Activated CD4-positive, alpha-beta T cell treated with anti-CD3 and anti-CD28 coated beads, Interleukin-2, amount 10 ng/mL, durations not matched to agents 24 days and 14 days (primary cell): ENCODE data around the gene IRAK1. TPM values are rescaled to one million over a fixed set of nuclear protein-coding genes. Genes with fewer than 3 reads are reported as not detected.

ENCODE experiments used
- DNase-seq: peaks from one replicate; pipeline ENCODE4 v3.0.0; 2022
- H3K27ac Mint-ChIP-seq: one replicate; pipeline ENCODE4 v1.8.0; 2022; ENCODE audit warnings: mild to moderate bottlenecking, mixed read lengths
- H3K27me3 Mint-ChIP-seq: one replicate; pipeline ENCODE4 v1.8.0; 2022; ENCODE audit warnings: mixed read lengths
- H3K36me3 Mint-ChIP-seq: one replicate; pipeline ENCODE4 v1.8.0; 2022; ENCODE audit warnings: low read depth, mild to moderate bottlenecking, mixed read lengths
- H3K4me1 Mint-ChIP-seq: one replicate; pipeline ENCODE4 v1.8.0; 2021; ENCODE audit warnings: mixed read lengths
- H3K4me3 Mint-ChIP-seq: one replicate; pipeline ENCODE4 v1.8.0; 2022; ENCODE audit warnings: mild to moderate bottlenecking, moderate library complexity, mixed read lengths
- H3K9me3 Mint-ChIP-seq: one replicate; pipeline ENCODE4 v1.8.0; 2021; ENCODE audit warnings: mixed read lengths
- intact Hi-C: fragments of 100-400 bp; cut with micrococcal nuclease; formaldehyde crosslinking; loops from one replicate; pipeline ENCODE4 v1.15.1; 2023
- total RNA-seq: library from RNA; stranded (reverse); gene quantifications from 2 replicates; pipeline ENCODE4 v1.2.3, GENCODE V29; 2022

IRAK1 gene
- total RNA-seq, 1 donor from 2014 or later, result 192 TPM

- Mint-ChIP-seq H3K4me1 (peaks cover 10% of the 10 kb centered on the region), H3K4me3 (no peak overlapping the region), H3K9me3 (no peaks in the 10 kb centered on the region), H3K27ac (no peak overlapping the region), H3K27me3 (no peaks in the 10 kb centered on the region), H3K36me3 (peaks cover 23% of the 10 kb centered on the region)
- no peak for DNase-seq
- intact Hi-C loops, result no loop called here
Measured at GRCh38 chrX:154032653-154033052, 13.0 kb upstream of the IRAK1 start.

GRCh38 chrX:154032160-154032559 is 12.5 kb upstream of the IRAK1 start:
- H3K36me3 Mint-ChIP-seq, result peaks cover 24% of the 10 kb centered on the region
- peaks cover 9% of the 10 kb centered on the region for H3K4me1 Mint-ChIP-seq
- no peak overlapping the region for H3K27ac Mint-ChIP-seq
- DNase-seq, result no peak
- no peaks in the 10 kb centered on the region for H3K27me3 Mint-ChIP-seq
- H3K4me3 Mint-ChIP-seq, result no peak overlapping the region
- no peaks in the 10 kb centered on the region for H3K9me3 Mint-ChIP-seq
- intact Hi-C loops, result no loop called here

GRCh38 chrX:154030715-154031305 is 11.1 kb upstream of the IRAK1 start:
- Mint-ChIP-seq H3K27me3 (no peaks in the 10 kb centered on the region), H3K4me1 (peaks cover 2% of the 10 kb centered on the region), H3K9me3 (no peaks in the 10 kb centered on the region), H3K36me3 (peaks cover 21% of the 10 kb centered on the region), H3K27ac (no peak overlapping the region), H3K4me3 (no peak overlapping the region)
- DNase-seq, result no peak
- intact Hi-C loops, result no loop called here

DNA sequence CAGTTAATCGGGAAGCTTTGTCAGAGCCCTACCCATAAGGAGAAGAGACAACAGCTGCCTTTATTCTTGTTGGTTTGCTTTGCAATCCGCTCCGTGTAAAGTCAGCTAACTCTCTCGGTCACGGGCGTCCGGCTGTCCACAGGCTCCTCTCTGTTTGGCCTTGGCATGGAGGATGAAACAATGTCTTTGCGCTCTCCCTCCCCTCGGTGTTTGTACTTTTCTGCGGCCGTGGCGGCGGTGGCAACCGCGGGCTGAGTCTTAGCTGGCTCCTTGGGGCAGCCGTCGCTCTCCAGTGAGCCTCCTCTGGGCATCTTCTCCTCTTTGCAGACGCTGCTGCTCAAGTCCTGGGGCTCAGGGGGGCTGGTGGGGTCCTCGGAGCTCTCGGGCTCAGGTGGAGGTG is 10.6 kb upstream of the IRAK1 start:
- Mint-ChIP-seq H3K27me3 (no peaks in the 10 kb centered on the region), H3K27ac (no peak overlapping the region), H3K4me1 (peaks cover 2% of the 10 kb centered on the region), H3K36me3 (peaks cover 21% of the 10 kb centered on the region), H3K4me3 (no peak overlapping the region), H3K9me3 (no peaks in the 10 kb centered on the region)
- intact Hi-C loops, result no loop called here
- no peak for DNase-seq

- intact Hi-C loops, result no loop called here
- no peak for DNase-seq
- Mint-ChIP-seq H3K36me3 (peaks cover 18% of the 10 kb centered on the region), H3K27me3 (no peaks in the 10 kb centered on the region), H3K27ac (no peak overlapping the region), H3K4me1 (peaks cover 2% of the 10 kb centered on the region), H3K4me3 (no peak overlapping the region), H3K9me3 (no peaks in the 10 kb centered on the region)
Measured at GRCh38 chrX:154029439-154029838, 9.7 kb upstream of the IRAK1 start.

DNA sequence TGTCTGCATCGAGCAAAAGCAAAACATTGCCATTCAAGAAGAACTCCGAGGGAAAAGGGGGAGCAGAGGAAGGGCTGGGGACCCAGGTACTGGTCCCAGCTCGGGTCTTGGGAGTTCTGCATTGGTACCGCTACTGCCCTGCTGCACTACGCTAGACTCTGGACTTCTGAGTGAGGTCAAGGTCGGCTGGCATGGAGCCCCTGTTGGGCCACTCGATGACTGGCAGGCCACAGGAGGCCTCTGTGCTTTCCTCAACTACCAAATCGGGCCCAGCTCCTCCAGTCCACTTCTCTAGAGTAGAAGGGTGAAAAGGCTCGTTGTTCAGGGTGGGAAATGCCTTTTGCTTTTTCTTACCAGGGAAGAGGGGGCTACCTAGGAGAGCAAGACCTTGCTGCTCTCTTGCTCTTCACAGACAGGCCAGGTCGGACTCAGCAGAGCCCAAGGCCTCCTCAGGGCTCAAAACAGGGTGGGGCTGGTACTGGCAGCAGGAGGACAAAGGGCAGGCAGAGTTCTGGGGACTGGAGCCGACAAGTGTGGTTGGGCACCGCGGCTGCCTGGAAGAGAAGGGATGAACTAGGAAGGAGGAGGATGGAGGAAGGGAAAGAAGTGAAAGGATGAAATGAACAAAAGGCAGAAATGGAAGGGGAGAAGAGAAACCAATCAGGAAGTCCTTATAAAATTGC is 8.9 kb upstream of the IRAK1 start:
- no peak overlapping the region for H3K4me3 Mint-ChIP-seq
- no peaks in the 10 kb centered on the region for H3K9me3 Mint-ChIP-seq
- intact Hi-C loops, result no loop called here
- DNase-seq, result no peak
- no peaks in the 10 kb centered on the region for H3K27me3 Mint-ChIP-seq
- H3K27ac Mint-ChIP-seq, result no peak overlapping the region
- peaks cover 18% of the 10 kb centered on the region for H3K36me3 Mint-ChIP-seq
- peaks cover 2% of the 10 kb centered on the region for H3K4me1 Mint-ChIP-seq

DNA sequence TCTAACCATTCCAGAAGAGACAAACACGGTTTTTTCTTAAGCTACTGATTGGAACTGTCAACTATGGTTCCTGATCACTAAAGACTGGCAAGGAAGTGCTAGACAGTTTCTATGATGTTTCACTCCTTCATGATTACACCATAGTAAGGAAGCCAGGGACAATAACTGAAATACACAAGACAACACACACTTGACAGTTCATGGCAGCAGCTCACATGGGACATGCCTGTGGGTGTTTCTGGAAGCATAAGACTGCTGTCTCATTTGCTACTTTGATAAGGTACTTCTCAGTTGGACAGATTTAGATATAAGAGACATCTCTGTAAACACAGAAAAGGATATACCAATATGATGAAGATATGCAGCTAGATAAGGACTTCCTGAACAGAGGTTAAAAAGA is 8.3 kb upstream of the IRAK1 start:
- Mint-ChIP-seq H3K4me1 (peaks cover 4% of the 10 kb centered on the region), H3K27me3 (no peaks in the 10 kb centered on the region), H3K9me3 (no peaks in the 10 kb centered on the region), H3K27ac (no peak overlapping the region), H3K4me3 (no peak overlapping the region), H3K36me3 (peaks cover 18% of the 10 kb centered on the region)
- DNase-seq, result no peak
- intact Hi-C loops, result no loop called here

DNA sequence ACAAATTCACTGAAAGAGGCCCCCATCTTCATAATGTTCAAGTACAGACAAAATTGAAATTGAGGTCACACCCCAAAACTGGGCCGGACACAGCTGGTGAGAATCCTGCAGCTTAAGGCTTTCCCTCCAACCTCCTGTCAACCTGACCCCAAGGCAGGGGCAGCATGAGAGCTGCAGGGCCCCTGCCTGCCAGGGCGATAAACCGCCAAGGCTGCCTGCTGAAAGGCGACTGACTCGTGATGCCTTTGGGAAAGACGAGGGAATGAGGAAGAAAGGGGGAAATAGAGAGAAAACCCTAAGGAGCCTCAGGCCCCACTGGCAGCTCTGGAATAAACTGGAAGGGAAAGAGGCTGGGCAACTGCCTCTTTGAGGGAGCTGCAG is 7.3 kb upstream of the IRAK1 start:
- no peak overlapping the region for H3K27ac Mint-ChIP-seq
- peaks cover 18% of the 10 kb centered on the region for H3K36me3 Mint-ChIP-seq
- DNase-seq, result no peak
- H3K4me3 Mint-ChIP-seq, result no peak overlapping the region
- H3K9me3 Mint-ChIP-seq, result no peaks in the 10 kb centered on the region
- intact Hi-C loops, result no loop called here
- H3K27me3 Mint-ChIP-seq, result no peaks in the 10 kb centered on the region
- peaks cover 4% of the 10 kb centered on the region for H3K4me1 Mint-ChIP-seq

DNA sequence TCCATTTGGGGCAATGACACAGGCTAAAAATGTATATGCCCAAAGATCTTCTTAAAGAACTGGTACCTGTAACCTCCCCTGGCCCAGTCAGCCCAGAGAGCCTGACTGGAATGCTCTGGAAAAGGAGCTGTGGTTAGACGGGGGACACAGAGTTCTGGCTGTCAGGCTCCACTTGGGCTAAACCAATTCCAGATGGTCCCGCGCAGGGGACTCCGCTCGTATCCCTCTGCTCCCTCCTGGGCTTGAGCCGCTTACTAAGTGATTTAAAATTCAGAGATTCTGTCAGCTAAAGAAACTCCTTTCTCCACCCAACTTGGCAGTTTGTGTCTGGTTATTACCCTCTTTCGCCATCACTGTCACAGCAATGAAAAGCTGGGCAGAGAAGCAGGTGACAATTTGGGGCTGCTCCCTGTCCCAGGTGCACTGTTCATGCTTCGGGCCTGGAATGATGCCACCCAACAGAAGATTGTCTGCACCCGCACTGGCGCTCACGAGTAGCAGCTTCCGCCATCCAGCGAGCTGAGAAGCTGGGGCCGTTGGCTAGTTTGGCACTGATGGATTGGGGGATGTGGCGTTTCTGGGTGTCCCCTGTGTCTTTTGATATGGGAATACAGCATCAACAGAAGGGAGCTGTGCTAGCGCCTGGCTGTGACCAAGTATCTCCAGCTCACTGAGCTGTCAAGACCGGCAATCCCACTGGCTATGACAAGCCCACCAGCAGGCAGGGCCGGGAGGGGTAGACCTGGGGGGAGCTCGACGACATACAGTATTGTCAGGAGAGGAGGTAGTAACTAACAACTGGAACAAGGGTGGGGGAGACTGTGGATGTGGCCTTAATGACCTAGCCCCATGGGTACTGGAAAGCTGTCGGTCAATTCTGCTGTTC is 6.7 kb upstream of the IRAK1 start:
- no peak overlapping the region for H3K4me3 Mint-ChIP-seq
- no peaks in the 10 kb centered on the region for H3K9me3 Mint-ChIP-seq
- intact Hi-C loops, result no loop called here
- DNase-seq, result no peak
- H3K4me1 Mint-ChIP-seq, result peaks cover 4% of the 10 kb centered on the region
- H3K27me3 Mint-ChIP-seq, result no peaks in the 10 kb centered on the region
- H3K27ac Mint-ChIP-seq, result no peak overlapping the region
- peaks cover 13% of the 10 kb centered on the region for H3K36me3 Mint-ChIP-seq

DNA sequence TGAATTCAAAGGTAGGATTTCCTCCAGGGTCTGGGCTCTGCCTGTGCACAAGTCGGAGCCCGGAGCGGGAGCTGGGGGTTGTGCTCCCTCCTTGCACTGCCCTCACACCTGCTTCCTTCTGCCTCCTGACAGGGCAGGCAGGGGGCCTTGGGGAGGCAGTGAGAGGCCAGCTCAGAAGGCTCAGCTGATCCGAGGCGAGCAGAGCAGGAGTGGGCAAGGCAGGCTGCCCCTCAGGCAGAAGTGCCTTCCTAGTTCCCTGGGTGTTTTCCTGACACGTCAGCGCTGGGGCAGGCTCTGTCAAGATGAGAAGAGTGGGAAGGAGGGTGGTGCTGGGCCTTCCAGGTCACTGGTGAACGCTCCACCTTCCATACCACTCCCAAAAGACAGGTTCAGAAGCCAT is 5.5 kb upstream of the IRAK1 start:
- Mint-ChIP-seq H3K9me3 (no peaks in the 10 kb centered on the region), H3K4me3 (no peak overlapping the region), H3K27ac (no peak overlapping the region), H3K36me3 (peaks cover 10% of the 10 kb centered on the region), H3K27me3 (no peaks in the 10 kb centered on the region), H3K4me1 (peaks cover 9% of the 10 kb centered on the region)
- DNase-seq, result no peak
- intact Hi-C loops, result no loop called here

- Mint-ChIP-seq H3K36me3 (peaks cover 8% of the 10 kb centered on the region), H3K27me3 (no peaks in the 10 kb centered on the region), H3K27ac (no peak overlapping the region), H3K4me3 (no peak overlapping the region), H3K9me3 (no peaks in the 10 kb centered on the region), H3K4me1 (peaks cover 9% of the 10 kb centered on the region)
- intact Hi-C loops, result no loop called here
- DNase-seq, result no peak
Measured at GRCh38 chrX:154024271-154024670, 4.6 kb upstream of the IRAK1 start.

DNA sequence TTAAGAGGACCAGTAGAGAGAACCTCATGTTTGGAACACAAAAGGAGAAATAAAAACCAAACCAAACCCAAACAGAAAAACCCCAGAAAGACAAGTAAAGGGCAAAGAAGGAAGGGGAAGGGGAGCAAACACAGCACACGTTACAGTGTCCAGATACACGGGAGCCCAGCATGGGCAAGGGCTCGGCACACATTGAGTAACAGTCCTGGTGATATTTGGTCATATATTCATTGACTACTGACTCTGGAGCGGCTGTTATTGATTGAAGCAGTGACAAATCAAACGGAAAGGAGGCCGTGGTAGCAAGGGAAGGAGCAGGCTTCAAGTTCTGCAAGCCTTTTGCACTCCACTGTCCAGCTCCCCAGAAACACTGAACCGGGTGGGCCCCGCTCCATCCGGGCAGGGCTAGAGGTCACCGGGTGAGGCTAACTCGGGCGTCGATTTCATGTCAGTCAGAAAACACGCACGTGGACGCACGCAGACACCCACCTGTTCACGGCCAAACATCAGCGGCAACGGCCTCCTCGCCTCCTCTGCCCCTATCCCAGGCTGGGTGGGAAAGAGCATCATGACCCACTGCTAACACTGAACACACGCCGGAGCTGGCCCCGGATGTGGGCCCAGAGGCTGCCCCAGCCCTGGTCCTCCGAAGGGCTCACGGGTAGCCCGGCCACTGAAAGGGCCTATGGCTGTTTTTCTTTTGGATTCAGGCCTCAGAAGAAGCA is 3.7 kb upstream of the IRAK1 start:
- intact Hi-C loops, result no loop called here

DNA sequence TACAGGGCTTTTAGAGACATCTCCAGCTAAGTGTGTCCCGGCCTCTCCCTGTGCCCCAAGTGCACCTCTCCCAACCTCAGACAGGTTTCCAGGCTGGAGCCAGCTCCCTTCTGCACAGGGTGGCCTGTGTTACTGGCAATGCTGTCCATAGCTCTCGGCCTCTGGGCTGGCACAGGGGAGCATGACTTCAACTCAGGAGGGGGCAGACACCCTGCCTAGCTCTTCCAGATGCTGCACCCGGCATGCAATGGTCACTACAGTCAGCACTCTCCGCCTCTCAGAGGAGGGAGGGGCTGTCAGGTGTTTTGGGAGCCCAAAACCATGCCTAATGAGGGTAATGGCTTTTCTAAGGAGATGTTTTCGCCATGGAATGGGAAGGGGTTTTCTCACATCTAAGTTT is 2.4 kb upstream of the IRAK1 start:
- no peaks in the 10 kb centered on the region for H3K9me3 Mint-ChIP-seq
- no peak for DNase-seq
- H3K27ac Mint-ChIP-seq, result no peak overlapping the region
- no peak overlapping the region for H3K4me3 Mint-ChIP-seq
- no peaks in the 10 kb centered on the region for H3K27me3 Mint-ChIP-seq
- H3K36me3 Mint-ChIP-seq, result peaks cover 13% of the 10 kb centered on the region
- intact Hi-C loops, result no loop called here
- H3K4me1 Mint-ChIP-seq, result peaks cover 8% of the 10 kb centered on the region

More for the DNA sequence above, 3.7 kb upstream of the IRAK1 start:
- Mint-ChIP-seq H3K27ac (peak overlapping the region; percentile 62), H3K4me3 (no peak overlapping the region), H3K36me3 (peaks cover 11% of the 10 kb centered on the region), H3K9me3 (no peaks in the 10 kb centered on the region), H3K4me1 (peaks cover 9% of the 10 kb centered on the region), H3K27me3 (no peaks in the 10 kb centered on the region)
- no peak for DNase-seq
